Fibroblast of the conjunctiva (primary cell): ENCODE results near the gene SLC25A17.
"Not testable (repeated sequence)": the region's sequence is repeated elsewhere in the genome, so short reads cannot be mapped to it uniquely, and the experiment has no call there.

Experiments
- DNase-seq: peaks from one replicate; pipeline ENCODE4 v3.0.0-alpha.2; 2010; ENCODE audit warnings: low read depth

Gene SLC25A17

DNA sequence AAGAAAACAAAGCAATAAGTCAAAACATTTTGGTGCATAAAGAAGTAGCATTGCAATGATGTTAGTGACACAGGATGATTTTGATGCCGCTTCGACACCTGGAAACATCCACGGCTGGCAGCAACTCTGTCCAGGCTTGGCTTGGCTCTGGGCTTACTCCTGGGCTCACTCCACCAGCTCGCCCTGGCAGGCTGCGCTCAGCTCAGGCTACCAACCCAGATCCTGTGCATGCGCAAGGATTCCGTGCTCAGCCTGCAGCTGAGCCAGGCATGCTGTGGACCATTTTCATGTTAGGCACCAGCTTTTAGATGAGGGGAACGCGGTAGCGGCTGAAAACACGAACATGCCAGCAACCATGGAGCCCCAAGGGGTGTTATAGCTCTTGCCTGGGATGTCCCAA, 66.0 kb downstream of the SLC25A17 start:
- DNase-seq, result no peak

DNA sequence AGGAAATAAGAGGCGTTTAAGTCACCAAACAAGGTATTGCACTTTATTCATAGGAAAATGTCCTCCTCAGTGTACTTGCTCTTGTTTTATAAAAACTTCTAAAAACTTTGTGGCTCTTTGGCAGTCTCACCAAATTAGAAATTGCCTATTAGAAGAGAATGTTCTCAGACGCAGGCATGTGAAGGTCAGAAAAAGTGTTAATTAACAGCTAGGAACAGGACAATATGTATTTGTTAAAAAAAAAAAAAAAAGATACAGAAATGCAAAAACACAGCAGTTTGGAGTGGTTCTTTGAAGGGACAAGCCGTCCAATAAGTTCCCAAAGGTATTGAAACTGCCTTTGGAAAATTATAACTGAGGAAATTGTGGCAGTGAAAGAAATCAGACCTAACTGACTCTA, 67.9 kb downstream of the SLC25A17 start:
- DNase-seq, result no peak

GRCh38 chr22:40749829-40750228, 69.3 kb downstream of the SLC25A17 start:
- DNase-seq, result no peak

DNA sequence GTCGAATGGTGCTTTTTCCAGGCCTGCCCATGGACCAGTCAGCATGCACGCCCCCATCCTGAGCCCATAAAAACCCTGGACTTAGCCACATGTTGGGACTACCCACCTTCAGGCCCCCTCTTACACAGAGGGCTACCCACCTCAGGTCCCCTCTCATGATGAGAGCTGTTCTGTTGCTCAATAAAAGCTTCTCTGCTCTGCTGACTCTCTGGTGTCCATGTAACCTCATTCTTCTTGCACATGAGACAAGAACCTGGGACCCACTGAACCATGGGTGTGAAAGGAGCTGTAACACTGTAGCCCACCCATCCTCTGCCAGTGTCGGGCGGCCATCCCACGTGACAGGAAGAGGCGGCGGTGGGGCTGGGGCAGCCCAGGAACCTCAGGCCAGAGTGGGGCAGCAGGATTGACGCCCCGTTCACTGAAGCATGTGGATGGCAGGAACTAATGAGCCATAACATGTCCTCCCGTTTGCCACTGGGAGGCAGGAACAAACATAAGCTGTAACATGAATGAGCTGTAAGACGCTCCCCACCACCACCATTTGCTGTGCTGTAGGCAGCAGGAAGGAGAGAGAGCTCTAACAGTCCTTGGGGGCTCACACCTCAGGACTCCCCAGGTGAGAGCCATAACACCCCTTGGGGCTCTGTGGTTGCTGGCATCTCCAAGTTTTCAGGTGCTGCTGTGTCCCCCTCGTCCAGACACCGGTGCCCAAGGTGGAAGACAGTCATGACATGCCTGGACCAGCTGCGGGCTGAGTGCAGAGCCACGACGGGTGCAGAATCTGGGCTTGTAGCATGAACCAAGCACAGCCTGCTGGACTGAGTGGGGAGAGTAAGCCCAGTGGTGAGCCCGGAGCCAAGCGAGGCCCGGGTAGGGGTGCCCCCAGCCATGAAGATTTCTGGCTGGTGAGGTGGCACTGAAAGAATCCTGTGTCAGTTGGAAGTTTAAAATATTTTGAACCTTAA, 70.5 kb downstream of the SLC25A17 start:
- no peak for DNase-seq

DNA sequence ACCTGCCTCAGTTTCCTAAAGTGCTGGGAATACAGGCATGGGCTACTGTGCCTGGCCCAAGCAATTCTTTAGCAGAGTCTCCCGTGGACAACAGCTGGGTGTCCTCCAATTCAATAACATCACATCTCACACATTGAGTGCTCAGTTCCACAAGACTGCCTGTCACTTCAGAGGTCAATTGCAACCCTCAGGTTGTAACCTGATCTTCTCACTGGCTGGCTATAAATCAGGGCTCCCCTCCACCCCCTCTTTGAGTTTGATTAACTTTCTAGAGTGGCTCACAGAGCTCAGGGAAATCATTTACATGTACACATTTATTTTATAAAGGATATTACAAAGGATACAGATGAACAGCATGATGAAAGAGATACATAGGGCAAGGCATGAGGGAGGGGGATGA, 71.8 kb downstream of the SLC25A17 start:
- DNase-seq, result no peak

DNA sequence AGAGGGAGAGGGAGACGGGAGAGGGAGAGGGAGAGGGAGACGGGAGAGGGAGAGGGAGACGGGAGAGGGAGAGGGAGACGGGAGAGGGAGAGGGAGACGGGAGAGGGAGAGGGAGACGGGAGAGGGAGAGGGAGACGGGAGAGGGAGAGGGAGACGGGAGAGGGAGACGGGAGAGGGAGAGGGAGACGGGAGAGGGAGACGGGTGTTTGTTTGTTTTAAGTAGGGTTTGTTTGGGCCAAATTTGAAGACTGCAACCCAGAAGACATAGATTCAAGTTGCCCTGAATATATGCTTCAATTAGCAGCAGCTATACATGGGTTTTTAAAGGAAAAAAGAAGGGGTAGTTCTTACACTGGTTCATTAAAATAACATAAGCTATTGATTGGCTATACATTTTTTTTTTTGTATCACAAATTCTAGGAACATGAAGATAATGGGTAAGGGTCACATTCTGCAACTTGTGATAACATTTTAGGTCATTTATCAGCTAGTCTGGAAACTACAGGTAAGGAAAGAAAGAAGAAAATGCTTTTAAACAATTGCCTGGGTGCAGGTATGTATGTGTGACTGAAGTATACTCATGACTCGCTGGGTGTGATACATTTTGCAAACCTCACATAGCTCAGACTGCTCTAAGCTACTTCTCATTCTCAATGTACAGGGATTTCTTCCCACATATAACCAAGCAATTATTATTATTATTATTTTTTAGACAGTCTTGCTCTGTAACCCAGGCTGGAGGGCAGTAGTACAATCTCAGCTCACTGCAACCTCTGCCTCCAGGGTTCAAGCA, 72.5 kb downstream of the SLC25A17 start:
- no peak for DNase-seq

DNA sequence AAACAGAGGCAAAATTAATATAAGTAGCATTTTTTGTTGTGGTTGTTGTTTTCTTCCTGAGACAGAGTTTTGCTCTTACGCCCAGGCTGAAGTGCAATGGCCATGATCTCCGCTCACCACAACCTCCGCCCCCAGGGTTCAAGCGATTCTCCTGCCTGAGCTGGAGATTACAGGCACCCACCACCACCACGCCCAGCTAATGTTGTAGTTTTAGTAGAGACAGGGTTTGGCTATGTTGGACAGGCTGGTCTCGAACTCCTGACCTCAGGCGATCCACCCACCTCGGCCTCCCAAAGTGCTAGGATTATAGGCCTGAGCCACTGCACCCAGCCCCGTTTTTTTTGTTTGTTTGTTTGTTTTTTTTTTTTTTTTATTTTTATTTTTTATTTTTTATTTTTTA, 75.4 kb downstream of the SLC25A17 start:
- no peak for DNase-seq

GRCh38 chr22:40741116-40741515, 78.0 kb downstream of the SLC25A17 start:
- DNase-seq, result no peak

DNA sequence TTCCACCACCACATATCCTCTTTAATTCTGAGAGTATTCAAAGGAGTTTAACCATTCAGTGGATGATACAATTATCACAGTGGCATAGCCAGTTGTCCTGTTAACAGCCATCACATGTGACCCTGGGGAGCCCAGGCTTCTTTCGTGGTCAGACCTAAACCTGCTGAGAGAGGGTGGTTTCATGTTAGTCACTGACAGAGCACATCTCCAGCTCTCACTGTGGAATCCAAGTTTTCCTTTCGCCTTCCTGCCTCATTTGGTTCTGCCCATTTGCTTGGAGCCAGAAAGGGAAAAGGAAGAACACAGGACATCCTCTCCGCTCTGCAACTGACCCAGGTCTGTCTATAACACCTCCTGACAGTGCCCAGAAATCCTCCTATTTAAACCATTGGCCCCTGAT, 79.4 kb downstream of the SLC25A17 start:
- DNase-seq, result no peak

GRCh38 chr22:40733919-40734318, 85.2 kb downstream of the SLC25A17 start:
- no peak for DNase-seq

- no peak for DNase-seq
Measured at GRCh38 chr22:40732999-40733292, 86.2 kb downstream of the SLC25A17 start.

DNA sequence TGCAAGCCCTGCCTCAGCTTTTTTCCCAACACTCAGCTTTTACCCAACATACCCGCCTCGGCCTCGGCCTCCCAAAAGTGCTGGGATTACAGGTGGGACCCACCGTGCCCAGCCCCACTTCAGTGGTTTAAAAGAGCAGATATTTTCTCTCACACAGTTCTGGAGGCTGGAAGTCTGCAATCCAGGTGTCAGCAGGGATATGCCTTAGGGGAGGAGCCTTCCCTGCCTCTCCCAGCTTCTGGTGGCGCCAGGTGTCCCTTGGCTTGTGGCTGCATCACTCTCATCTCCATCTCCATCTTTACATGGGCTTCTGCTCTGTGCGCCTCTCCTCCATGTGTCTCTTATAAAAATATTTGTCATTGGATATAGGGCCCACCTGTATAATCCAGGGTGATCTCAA, 89.9 kb downstream of the SLC25A17 start:
- DNase-seq, result no peak

DNA sequence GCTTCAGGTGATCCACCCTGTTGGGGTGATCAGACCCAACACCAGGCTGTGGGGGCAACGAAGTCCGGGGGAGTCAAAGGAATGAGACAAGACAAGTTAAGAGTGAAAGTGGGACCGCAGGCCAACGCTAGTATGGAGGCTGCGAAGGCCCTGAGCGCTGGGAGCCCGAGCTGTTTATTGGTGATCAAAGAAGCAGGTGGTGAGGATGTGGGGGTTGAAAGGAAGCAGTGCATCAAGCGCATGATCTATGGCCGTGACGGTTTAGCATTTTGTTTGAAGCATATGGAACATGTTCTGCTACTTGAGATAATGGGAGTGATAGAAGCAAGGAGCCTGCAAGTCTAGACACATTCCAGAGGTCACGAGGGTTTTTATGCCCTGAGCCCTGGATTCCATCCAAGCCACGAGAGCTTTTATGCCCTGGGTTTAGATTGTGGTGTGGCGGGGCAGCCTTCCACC, 90.4 kb downstream of the SLC25A17 start:
- DNase-seq, result no peak

GRCh38 chr22:40727964-40728615, 91.1 kb downstream of the SLC25A17 start:
- no peak for DNase-seq

GRCh38 chr22:40727070-40727963, 91.8 kb downstream of the SLC25A17 start:
- no peak for DNase-seq

DNA sequence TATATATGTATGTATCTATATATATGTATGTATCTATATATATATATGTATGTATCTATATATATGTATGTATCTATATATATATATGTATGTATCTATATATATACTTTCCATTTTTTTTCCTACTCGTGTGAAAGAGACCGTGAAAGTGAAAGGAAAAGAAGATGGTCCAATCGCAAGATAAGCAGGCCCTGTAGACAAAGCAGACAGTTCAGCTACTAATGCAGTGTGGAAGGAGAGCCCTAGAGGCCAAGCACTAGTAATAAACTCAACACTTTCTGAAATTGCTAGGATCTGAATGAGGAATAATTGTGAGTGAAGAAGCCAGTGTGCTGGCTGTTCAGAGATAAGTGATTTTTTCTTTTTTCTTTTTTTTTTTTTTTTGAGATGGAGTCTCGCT, 92.6 kb downstream of the SLC25A17 start:
- no peak for DNase-seq

GRCh38 chr22:40723396-40723933, 95.7 kb downstream of the SLC25A17 start:
- DNase-seq, result no peak

DNA sequence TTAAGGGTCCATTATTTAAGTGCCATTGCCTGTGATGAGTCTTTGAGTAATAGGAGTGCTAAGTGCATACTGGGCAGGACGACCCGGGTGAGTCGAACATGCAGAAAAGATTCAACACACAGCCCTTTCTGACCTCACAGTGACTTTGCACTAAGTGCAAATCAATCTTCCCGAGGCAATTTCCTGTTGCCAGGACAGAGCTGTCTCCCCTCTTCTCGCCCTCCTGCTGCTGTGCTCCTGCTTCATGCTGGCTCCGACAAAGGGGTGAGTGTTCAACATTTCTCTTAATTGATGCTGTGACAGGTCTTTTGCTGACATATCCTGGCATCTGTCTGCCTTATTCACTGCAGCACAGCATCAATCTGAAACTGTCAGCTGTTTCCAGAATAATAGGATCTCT, 97.9 kb downstream of the SLC25A17 start:
- no peak for DNase-seq

- DNase-seq, result no peak
Measured at GRCh38 chr22:40720538-40721256, 98.4 kb downstream of the SLC25A17 start.

GRCh38 chr22:40720156-40720537, 99.0 kb downstream of the SLC25A17 start:
- not testable (repeated sequence) for DNase-seq
